GM18502 (cell line): ENCODE measurements around the gene PTN.
"Not testable (repeated sequence)": the region's sequence is repeated elsewhere in the genome, so short reads cannot be mapped to it uniquely, and the experiment has no call there.

Source experiments
- ATAC-seq: cut with Tn5 transposase; IDR thresholded peaks from one replicate; pipeline ENCODE4 v1.9.1; 2021; ENCODE audit warnings: mild to moderate bottlenecking; ENCODE audit not compliant: unreplicated experiment, poor library complexity

Gene PTN

DNA sequence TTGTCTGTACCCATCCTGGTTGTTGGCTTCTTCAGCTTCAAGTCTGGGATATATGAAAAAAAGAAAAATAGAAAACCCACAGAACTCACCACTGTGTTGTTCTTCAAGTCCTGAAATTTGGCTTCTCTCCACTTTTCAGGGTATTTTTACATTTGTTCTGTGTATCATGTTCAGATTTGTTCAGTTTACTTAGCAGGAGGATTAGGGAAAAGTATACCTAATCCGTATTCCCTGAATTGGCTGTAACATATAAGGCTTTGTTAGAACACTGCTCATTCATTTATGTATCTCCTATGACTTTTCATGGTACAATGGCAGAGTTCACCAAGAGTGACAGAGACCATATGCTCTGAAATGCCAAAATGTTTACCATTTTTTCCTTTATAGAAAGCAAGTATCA is 146.9 kb downstream of the PTN start:
- no peak for ATAC-seq

DNA sequence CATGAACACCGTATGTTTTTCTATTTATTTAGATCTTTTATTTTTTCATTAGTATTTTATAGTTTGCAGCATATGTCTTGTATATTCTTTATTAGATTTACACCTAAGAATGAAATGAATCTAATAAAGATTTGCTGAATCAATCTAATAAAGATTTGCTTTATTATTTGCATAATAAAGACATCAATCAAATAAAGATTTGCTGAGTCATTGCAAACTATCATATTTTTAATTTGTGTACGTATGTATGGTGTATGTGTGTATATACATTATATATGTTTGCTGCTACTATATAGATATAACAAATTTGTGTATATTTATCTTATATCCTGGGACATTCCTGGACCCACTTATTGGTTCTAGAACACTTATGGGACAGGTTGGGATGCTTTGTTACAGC is 147.5 kb downstream of the PTN start:
- no peak for ATAC-seq

GRCh38 chr7:137181619-137182018 is 161.9 kb downstream of the PTN start:
- not testable (repeated sequence) for ATAC-seq
